Measurements from ENCODE around the gene RLN3. TPM values are rescaled to one million over a fixed set of nuclear protein-coding genes. Genes with fewer than 3 reads are reported as not detected.

The RLN3 gene, protein sequence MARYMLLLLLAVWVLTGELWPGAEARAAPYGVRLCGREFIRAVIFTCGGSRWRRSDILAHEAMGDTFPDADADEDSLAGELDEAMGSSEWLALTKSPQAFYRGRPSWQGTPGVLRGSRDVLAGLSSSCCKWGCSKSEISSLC
- not detected in 2 replicates for total RNA-seq (2014; rRNA removed; shearing (Covaris generic))

DNA sequence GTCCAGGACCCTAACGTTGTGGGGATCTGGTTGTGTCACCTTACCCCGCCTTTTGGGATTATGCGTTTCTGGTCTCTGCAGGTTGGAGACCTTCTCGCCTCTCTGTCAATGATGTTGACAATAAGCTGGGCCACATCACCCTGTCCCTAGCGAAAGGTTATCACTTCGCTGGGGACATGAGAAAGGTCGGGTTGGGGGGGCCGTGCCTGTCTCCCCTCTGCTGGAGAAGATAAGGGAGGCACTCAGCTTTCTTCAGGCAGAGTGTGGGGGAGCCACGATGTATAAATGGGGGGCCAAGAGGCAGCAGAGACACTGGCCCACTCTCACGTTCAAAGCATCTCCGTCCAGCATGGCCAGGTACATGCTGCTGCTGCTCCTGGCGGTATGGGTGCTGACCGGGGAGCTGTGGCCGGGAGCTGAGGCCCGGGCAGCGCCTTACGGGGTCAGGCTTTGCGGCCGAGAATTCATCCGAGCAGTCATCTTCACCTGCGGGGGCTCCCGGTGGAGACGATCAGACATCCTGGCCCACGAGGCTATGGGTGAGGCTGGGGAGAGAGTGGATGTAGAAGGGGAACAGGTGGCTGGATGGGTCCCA lies at the start of gene RLN3:
TSS of gene RLN3 (plus strand) at position 293 of the 595 bp plus-strand sequence. CDS start at position 350, 57 bp downstream.
- Histone ChIP-seq H3K36me3 (no peaks in the 10 kb centered on the region), H3K27me3 (replicated peaks) (no peaks in the 10 kb centered on the region), H3K9me3 (replicated peaks) (no peaks in the 10 kb centered on the region), H3K4me1 (replicated peaks) (peaks cover 8% of the 10 kb centered on the region), H3K27ac (no peak within 1 kb of the TSS), H3K4me3 (no peak within 1 kb of the TSS)
- DNase-seq (ENCODE audit: low read depth in 1 of 2, low spot score in 2 of 2) = no peak

GRCh38 chr19:13978351-13979243 lies 49.4 kb upstream of the RLN3 start:
- Histone ChIP-seq H3K4me3 (no peak overlapping the region), H3K9me3 (replicated peaks) (no peaks in the 10 kb centered on the region), H3K27me3 (replicated peaks) (no peaks in the 10 kb centered on the region), H3K27ac (no peak overlapping the region), H3K36me3 (peaks cover 4% of the 10 kb centered on the region; the same call in 1 of the 2 replicates), H3K4me1 (replicated peaks) (no peaks in the 10 kb centered on the region)
- no peak for DNase-seq (ENCODE audit: low read depth in 1 of 2, low spot score in 2 of 2)

- Histone ChIP-seq H3K4me1 (replicated peaks) (no peaks in the 10 kb centered on the region), H3K27me3 (replicated peaks) (no peaks in the 10 kb centered on the region), H3K36me3 (peaks cover 4% of the 10 kb centered on the region; the same call in 1 of the 2 replicates), H3K9me3 (replicated peaks) (no peaks in the 10 kb centered on the region), H3K27ac (no peak overlapping the region), H3K4me3 (no peak overlapping the region)
- no peak for DNase-seq (ENCODE audit: low read depth in 1 of 2, low spot score in 2 of 2)
Measured at GRCh38 chr19:13979244-13979615, 48.7 kb upstream of the RLN3 start.

- no peaks in the 10 kb centered on the region for H3K4me1 ChIP-seq (replicated peaks)
- H3K36me3 ChIP-seq = peaks cover 4% of the 10 kb centered on the region; the same call in 1 of the 2 replicates
- DNase-seq (ENCODE audit: low read depth in 1 of 2, low spot score in 2 of 2) = no peak
- no peak overlapping the region for H3K27ac ChIP-seq
- no peak overlapping the region for H3K4me3 ChIP-seq
- no peaks in the 10 kb centered on the region for H3K9me3 ChIP-seq (replicated peaks)
- no peaks in the 10 kb centered on the region for H3K27me3 ChIP-seq (replicated peaks)
Measured at GRCh38 chr19:13979686-13980085, 48.3 kb upstream of the RLN3 start.

- Histone ChIP-seq H3K4me3 (no peak overlapping the region), H3K27ac (no peak overlapping the region), H3K27me3 (replicated peaks) (no peaks in the 10 kb centered on the region), H3K36me3 (peaks cover 4% of the 10 kb centered on the region; the same call in 1 of the 2 replicates), H3K4me1 (replicated peaks) (no peaks in the 10 kb centered on the region), H3K9me3 (replicated peaks) (no peaks in the 10 kb centered on the region)
- no peak for DNase-seq (ENCODE audit: low read depth in 1 of 2, low spot score in 2 of 2)
Measured at GRCh38 chr19:13980340-13980739, 47.6 kb upstream of the RLN3 start.

DNA sequence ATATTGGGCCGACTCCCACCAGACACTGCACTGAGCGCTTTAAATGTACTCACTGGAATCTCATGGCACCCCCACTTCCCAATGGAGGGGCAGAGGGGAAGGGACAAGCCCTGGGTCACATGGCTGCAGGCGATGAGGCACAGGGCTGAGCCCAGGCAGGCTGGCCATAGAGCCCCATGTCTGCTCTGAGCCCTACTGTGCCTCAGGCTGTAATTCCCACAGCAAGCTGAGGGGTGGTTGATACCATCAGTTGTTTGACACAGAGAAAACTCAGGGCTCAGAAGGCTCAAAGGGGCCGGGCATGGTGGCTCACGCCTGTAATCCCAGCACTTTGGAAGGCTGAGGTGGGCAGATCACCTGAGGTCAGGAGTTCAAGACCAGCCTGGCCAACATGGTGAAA lies 46.9 kb upstream of the RLN3 start:
- no peaks in the 10 kb centered on the region for H3K27me3 ChIP-seq (replicated peaks)
- DNase-seq (ENCODE audit: low read depth in 1 of 2, low spot score in 2 of 2) = no peak
- peaks cover 4% of the 10 kb centered on the region; the same call in 1 of the 2 replicates for H3K36me3 ChIP-seq
- no peaks in the 10 kb centered on the region for H3K9me3 ChIP-seq (replicated peaks)
- H3K27ac ChIP-seq = no peak overlapping the region
- no peaks in the 10 kb centered on the region for H3K4me1 ChIP-seq (replicated peaks)
- H3K4me3 ChIP-seq = no peak overlapping the region

- no peaks in the 10 kb centered on the region for H3K27me3 ChIP-seq (replicated peaks)
- no peak overlapping the region for H3K4me3 ChIP-seq
- H3K9me3 ChIP-seq (replicated peaks) = no peaks in the 10 kb centered on the region
- H3K27ac ChIP-seq = no peak overlapping the region
- H3K36me3 ChIP-seq = peaks cover 4% of the 10 kb centered on the region; the same call in 1 of the 2 replicates
- H3K4me1 ChIP-seq (replicated peaks) = no peaks in the 10 kb centered on the region
- DNase-seq (ENCODE audit: low read depth in 1 of 2, low spot score in 2 of 2) = no peak
Measured at GRCh38 chr19:13981467-13981866, 46.5 kb upstream of the RLN3 start.

DNA sequence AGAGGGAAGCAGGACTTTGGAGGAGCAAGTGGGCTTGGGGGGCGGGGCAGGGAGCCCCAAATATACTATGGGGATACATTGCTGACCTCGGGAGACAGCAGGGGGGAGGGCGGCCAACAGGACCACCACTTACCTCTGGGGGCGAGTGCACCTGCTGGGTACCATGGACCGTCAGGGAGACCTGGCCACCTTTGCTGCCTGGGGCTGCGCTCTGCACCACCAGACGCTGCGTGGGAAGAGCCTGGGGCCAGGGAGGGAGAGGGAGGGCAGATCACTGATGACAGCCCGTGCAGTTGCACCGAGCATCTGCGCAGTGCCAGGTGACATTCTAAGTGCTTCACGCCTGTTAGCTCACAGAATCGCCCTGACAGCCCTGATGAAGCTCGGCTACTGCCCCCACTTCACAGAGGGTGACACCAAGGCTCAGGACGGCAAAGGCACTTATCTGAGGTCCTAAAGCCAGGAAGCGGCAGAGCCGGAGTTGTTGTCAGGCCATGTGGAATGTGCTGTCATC lies 45.9 kb upstream of the RLN3 start:
- Histone ChIP-seq H3K27ac (no peak overlapping the region), H3K4me3 (no peak overlapping the region), H3K27me3 (replicated peaks) (no peaks in the 10 kb centered on the region), H3K9me3 (replicated peaks) (no peaks in the 10 kb centered on the region), H3K4me1 (replicated peaks) (no peaks in the 10 kb centered on the region), H3K36me3 (peaks cover 4% of the 10 kb centered on the region; the same call in 1 of the 2 replicates)
- no peak for DNase-seq (ENCODE audit: low read depth in 1 of 2, low spot score in 2 of 2)

GRCh38 chr19:13982773-13983172 lies 45.2 kb upstream of the RLN3 start:
- Histone ChIP-seq H3K27ac (no peak overlapping the region), H3K4me3 (no peak overlapping the region), H3K27me3 (replicated peaks) (no peaks in the 10 kb centered on the region), H3K36me3 (peaks cover 4% of the 10 kb centered on the region; the same call in 1 of the 2 replicates), H3K9me3 (replicated peaks) (no peaks in the 10 kb centered on the region), H3K4me1 (replicated peaks) (no peaks in the 10 kb centered on the region)
- DNase-seq (ENCODE audit: low read depth in 1 of 2, low spot score in 2 of 2) = no peak

DNA sequence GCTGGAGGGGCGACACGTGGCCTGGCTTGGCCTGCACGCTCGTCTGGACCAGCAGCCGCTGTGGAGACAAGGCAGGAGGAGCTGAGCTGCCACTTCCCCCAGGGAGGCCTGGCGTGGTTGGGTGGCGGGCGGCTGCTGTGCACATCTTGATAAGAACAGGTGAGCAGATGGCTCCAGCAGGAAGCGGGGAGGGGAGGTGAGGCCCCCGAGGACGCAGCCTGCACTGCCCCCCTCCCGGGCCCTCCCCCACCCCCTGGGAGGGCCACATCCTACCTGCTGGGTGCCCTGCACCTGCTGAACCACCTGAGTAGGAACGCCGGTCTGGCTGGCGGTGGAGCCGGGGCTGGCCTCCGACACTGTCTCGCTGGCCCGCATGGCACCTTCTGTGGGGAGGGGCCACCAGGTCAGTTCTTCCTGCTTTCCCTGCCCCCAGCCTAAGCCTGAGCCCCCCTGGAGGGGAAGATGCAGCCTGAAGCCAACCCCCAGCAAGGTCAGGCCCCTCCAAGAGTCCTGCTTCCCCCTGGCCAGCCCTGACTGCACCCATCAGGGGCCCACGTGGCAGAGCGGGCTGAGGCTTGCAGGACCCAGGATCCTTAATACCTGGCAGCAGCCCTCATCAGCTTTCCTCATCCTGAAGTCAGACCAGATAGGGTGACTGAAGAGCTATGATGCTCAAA lies 44.6 kb upstream of the RLN3 start:
- Histone ChIP-seq H3K36me3 (peaks cover 4% of the 10 kb centered on the region; the same call in 1 of the 2 replicates), H3K9me3 (replicated peaks) (no peaks in the 10 kb centered on the region), H3K4me3 (no peak overlapping the region), H3K27ac (no peak overlapping the region), H3K4me1 (replicated peaks) (no peaks in the 10 kb centered on the region), H3K27me3 (replicated peaks) (no peaks in the 10 kb centered on the region)
- no peak for DNase-seq (ENCODE audit: low read depth in 1 of 2, low spot score in 2 of 2)

DNA sequence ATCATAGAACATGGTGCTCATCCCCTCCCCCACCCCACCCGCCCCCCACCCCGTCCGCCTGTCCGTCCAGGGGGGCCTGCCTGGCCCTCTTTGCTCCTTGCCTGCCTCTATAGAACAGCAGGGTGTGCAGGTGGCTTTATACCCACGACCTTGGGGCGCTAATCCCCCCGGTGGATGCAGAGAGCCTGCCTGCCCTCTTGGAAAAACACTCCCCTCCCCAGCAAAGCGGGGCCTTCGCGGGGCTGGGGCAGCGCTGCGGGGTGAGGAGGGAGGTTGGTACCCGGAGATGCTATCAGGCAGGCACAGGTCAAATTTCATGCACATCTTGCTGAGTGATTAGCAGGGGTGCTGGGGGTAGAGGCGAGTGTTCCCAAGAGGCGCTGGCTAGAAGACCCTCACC lies 43.8 kb upstream of the RLN3 start:
- DNase-seq (ENCODE audit: low read depth in 1 of 2, low spot score in 2 of 2) = no peak
- no peaks in the 10 kb centered on the region for H3K4me1 ChIP-seq (replicated peaks)
- no peak overlapping the region for H3K27ac ChIP-seq
- H3K36me3 ChIP-seq = peaks cover 4% of the 10 kb centered on the region; the same call in 1 of the 2 replicates
- H3K4me3 ChIP-seq = no peak overlapping the region
- H3K9me3 ChIP-seq (replicated peaks) = no peaks in the 10 kb centered on the region
- H3K27me3 ChIP-seq (replicated peaks) = no peaks in the 10 kb centered on the region

- no peak overlapping the region for H3K27ac ChIP-seq
- no peaks in the 10 kb centered on the region for H3K9me3 ChIP-seq (replicated peaks)
- no peaks in the 10 kb centered on the region for H3K27me3 ChIP-seq (replicated peaks)
- no peak overlapping the region for H3K4me3 ChIP-seq
- H3K36me3 ChIP-seq = peaks cover 4% of the 10 kb centered on the region; the same call in 1 of the 2 replicates
- DNase-seq (ENCODE audit: low read depth in 1 of 2, low spot score in 2 of 2) = no peak
- H3K4me1 ChIP-seq (replicated peaks) = no peaks in the 10 kb centered on the region
Measured at GRCh38 chr19:13984875-13985741, 42.8 kb upstream of the RLN3 start.
